ENCODE measurements around the gene AZIN2.
"Not testable (repeated sequence)": the region's sequence is repeated elsewhere in the genome, so short reads cannot be mapped to it uniquely, and the experiment has no call there.

AZIN2 gene

DNA sequence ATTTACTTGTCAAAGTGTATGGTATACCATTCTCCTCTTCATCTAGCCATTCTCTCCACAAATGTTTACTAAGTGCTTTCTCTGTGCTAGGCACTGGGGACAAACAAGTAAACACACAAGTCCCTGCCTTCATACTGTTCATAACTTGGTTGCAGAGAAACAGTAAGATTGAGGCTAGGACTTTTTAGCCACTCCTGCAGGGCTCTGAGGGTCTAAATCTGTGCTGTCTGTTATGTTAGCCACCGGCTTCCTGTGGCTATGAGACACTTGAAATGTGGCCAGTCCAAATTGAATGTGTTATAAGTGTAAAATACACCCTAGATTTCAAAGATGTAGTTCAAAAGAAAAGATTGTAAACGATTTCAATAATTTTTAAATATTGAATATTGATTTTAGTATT, 50.2 kb downstream of the AZIN2 start:
- DNase-seq, result peak; percentile 27

DNA sequence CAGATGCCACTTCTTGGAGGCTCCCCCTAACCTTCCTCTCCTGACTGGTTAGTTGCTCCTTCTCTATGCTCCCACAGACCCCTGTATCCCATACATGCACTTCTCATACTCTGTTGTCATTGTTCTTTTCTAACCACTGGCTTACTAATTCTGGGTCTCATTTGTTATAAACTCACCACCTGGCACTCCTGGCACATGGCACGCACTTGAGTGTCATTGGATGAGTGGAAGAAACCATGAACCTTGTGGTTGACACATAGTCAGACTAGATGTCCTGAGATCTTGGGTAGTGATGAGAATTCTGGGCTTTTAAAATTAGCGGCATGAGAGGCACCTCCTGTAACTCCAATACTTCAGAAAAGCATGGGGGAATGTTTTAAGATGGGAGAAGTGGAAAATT, 51.6 kb downstream of the AZIN2 start:
- DNase-seq, result no peak

DNA sequence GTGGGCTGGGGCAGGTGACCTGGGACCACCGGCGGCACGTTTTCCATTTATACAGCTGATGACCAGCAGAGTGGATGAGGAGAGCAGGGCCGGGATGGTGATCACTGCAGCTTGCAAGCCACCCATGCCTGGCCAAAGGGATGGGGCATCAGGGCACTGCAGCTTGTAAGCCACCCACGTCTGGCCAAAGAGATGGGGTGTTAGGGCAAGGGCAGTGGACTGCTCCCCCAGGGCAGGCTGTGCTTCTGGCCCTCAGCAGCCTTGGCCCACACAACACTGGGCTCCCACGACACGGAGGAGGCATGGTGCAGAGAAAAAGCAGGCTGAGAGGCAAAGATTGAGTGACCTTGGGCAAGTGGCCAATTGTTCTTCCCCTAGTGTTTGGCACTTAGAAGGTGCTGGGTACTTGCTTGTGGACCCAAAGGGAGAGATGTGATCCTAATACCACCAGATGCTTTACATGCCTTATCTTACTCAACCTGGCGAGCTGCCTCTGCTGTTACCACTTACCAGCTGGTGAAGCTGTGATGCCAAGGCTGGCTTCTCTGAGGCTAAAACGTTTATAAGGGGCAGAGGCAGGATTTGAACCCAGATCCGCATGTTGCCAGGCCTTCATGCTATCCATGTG, 52.6 kb downstream of the AZIN2 start:
- no peak for DNase-seq

DNA sequence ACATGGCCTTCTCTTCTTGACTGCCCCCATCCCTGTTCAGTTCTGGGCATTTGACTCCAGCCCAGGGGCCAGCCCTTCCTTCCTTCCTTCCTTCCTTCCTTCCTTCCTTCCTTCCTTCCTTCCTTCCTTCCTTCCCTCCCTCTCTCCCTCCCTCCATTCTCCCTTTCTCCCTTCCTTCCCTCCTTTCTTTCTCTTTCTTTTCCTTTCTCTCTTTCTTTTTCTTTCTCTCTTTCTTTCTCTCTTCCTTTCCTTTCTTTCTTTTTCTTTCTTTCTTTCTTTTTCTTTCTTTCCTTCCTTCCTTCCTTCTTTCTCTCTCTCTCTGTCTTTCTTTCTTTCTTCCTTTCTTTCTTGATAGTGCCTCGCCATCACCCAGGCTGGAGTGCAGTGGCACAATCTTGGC, 55.1 kb downstream of the AZIN2 start:
- not testable (repeated sequence) for DNase-seq

DNA sequence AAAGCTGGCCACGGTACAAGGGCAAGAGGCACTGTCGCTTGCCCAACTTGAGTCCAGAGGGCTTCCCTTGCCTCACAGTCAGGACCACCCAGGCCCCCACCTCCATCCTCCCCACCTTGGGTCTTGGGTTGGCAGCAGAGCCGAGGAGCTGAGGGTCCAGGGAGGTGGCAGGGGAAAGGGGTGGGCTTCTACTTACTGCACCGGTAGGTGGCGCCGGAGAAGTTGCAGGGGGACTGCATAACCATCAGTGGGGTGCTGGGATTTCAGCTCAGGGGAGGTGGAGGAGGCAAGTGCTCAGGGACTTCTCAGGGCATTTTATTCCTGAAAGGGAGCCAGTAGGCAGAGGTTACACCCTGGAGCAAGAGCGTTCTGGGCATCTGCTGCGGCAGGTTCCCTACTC, 56.8 kb downstream of the AZIN2 start:
- no peak for DNase-seq

DNA sequence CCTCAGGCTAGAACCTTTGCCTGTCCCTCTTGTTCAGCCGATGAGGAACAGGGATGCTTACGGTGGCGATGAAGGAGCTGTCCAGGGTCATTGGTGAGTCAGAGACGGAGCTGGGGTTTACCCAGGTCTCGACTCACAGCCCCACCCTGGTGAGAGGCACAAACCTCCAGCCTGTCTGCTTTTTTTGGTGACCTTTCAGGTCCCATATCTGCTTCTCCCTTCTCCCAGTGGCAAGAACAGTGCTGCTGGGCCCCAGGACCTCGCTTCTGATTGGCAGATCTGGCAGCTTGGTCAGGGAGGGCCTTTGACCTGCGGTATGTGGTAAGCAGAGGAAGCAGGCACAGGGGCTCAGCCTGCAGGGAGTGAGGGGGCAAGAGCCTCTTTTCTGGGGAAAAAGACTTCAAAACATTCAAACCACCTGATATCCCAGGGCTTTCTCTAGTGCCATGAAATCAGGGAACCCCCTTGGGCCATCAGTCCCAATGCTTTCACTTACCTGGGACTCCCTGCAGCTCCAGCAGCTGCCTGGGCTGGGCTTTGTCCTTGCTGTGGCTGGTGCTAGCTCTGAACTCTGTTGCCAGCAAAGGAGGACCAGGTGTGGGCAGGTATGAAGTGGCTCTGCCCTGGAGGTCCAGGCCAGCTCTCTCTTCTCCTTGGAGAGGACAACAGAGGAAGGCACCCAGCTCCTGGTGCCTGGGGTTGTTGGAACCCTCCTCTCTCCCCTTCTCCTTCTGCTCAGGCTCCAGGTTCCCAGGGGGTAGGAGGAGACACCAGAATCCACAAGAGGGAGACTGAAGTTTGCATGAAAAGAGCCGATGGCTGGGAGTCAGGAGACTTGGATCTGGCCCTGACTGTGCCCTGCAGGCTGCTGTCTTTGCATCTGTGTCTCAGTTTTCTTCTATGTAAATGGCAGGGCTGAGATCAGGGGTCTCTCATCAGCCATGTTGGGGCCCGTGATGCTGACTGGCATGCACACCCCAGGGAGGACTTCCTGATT, 59.5 kb downstream of the AZIN2 start:
- DNase-seq, result no peak

DNA sequence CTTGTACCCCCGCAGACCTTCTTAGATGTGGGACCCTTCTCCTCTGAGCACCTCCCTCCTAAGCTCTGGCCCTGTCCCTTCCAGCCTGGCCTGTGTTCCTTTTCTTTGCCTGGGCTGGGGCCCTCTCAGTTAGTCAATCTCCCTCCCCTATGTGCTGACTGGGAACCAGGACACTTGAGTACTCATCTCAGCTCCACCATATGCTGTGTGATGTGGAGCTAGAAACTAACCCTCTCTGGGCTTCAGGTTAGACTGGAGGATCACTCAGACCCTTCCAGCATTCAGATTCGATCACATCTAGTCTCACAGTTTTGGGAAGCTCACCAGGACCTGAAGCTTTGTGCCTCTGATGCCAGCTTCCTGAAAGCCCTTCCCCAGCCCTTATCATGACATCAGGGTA, 60.3 kb downstream of the AZIN2 start:
- DNase-seq, result no peak

DNA sequence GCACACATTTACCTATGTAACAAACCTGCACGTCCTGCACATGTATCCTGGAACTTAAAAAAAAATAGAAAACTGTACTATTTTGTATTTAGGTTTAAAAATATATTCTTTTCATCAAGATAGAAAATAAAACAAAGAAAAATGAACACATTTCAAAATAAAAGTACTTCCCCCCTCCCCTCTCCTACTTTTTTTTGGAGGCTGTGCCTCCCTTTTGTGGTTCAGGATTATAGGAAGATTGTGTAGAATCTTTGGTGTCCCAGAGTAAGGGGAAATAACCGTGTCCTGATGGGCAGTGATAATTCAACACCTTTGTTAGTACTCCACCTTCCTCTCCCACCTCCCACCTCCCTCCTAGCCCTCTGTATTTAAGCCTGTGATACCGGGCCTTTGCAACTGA, 60.8 kb downstream of the AZIN2 start:
- DNase-seq, result no peak

DNA sequence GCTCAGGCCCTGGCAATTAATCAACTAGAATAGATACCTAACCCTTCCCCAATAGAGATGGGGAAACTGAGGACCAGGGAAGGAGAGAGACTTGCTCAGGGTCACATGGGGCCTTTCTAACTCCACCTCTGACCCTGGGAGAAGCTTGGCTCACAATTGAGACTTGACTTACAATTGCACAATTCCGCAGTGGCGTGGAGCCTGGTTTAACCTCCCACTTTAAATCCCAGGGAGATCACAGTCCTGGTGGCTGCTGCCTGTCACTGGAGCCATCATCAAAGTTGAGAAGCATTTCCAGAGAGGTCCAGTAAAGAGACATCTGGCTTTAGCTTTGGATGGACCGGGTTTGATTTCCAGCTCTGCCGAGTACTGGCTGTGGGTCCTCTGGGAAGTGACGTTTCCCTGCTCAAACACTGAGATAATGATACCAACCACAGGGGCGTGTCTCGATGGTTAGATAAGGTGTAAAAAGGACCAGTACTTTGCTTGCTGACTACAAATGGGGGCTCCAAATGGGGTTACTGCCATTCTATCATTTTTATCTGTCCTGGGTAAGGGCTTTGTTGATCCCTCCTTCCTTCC, 61.6 kb downstream of the AZIN2 start:
- no peak for DNase-seq

DNA sequence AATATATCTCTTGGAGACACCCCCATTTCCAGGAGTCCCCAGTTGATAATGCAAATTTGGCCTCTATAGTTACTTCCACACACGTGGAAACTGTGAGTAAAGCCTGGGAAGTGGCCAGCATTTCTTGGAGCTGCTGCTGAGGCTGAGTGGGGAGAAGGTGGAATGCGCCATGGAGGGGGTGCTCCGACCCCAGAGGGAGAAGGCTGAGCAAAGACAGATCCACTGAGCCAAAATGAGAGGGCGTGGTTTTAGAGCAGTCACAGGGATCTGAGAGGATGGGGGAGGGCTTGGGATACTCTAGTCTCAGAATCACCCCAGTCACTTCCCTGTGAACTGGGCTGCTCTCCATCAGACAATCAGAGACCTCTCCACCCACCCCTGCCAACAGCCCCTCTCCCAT, 62.2 kb downstream of the AZIN2 start:
- no peak for DNase-seq

DNA sequence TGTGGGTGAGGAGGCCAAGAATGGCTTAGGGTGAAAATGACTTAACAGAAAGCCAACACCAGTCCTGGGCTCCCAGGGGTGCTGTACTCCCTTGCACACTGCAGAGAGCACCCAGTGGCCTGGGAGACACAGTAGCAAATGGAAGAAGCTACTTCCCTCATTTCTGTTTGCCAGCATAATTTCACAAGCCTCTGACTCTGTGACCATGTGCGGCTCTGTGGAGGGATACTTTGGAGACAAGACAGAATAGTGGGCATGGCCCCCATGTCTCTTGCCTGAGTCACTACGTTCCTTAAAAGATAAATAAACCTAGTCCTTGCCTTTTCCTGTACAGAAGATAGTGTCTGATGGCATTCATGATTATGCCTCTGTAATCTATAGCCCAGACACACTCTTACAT, 62.7 kb downstream of the AZIN2 start:
- DNase-seq, result no peak

DNA sequence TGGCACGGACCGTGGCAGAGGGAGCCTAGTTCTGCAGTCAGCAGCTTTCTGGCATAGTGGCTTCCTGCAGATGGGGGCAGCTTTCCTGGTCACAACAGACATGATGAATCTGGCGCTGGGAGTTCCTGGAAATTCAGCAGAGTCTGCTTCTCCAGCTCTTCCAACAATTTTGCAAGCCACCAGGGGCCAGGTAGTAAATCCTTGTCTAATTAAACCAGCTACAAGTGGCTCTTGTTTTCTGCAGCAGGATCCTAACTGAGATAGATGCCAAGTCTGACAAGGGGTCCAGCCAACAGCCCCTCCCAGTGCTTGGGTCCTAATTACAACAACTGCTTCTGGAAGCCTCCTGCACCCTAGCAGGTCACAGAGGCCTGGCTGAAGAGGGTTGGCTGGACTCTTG, 65.0 kb downstream of the AZIN2 start:
- no peak for DNase-seq

DNA sequence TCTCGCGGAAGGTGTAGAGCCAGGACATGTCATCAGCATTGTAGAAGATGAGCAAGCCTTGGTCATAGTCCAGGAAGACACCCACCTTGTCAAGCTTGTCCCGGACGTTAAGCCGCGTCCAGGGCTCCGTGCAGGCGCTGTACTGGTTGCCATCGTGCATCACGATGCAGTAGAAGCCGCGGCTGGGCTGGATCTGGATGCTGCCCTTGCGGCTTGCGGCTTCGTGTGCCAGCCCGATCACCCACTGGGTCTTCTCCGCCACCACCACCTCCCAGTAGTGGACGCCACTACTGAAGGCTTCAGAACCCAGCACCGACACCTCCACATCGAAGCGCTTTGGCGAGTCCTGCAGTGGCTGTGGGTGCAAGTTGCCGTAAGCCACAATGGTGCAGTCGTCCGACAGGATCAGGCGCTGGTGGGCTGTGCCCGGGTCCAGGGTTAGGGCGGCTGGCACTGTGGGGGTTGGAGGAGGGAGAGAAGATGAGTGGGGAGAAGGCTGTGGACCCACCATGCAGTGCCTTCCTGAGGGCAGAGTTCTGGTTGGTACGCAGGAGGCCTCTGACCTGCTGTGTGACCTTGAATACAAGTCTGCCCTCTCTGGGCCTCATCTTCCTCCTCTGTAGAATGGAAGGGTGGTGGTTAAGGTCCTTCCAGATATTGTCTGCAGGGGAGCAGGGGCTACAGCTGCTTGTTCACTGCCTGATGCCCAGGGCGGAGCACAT, 66.5 kb downstream of the AZIN2 start:
- no peak for DNase-seq

DNA sequence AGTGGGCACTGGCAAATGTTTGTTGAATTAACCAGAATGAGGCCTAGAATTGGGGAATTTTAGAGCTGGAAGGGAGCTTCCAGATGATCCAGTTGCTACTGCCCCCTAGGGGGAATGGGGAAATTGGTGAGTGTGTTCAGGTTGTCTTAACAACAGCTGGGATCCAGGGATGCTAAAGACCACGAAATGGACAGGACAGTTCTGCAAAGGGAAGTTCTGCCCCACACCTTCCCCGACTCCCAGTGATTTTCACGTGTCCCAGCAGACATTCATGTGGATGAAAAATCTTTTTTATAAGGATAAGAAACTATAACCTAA, 67.0 kb downstream of the AZIN2 start:
- no peak for DNase-seq

DNA sequence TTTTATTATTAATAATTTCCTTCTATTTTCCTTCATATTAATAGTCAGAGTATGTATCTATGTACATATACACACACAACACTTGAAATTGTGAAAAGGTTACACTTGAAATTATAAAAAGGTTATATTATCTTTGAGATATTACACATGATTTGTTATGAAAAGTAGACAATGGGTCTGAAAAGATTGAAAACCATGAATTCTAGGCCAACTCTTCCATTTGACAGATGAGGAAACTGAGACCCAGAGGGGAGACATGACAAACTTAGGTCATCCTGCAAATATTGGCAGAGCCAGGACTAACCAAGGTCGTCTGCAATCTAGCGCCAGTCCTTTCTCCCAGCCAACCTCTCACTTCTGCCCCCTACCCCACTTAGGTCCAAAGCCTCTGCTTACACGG, 67.7 kb downstream of the AZIN2 start:
- DNase-seq, result no peak

DNA sequence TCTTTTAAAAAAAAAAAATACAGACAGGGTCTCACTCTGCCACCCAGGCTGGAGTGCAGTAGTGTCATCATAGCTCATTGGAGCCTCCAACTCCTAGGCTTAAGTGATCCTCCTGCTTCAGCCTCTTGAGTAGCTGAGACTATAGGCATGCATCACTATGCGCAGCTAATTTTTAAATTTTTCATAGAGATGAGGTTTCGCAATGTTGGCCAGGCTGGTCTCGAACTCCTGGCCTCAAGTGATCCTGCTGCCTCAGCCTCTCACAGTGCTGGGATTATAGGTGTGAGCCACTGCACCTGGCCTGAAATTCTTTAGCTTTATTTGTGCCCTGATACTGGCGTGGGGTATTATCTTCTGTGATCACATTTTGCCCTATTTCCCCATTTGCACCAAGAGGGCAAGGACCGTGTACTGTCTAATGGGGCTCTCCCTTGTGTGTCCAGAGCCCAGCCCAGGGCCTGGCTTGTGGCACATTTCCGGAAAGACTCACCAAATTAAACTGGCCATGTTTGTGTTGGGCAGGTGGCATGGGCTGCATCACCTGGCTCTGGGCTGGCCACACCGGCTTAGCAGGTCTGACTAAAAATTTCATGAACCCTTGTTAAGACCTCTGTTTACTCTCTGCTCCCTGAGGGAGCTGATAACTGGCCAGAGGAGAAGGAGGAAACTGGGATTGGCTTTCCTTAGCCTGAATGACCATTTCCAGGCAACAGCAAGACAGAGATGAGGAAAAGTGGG, 68.7 kb downstream of the AZIN2 start:
- DNase-seq, result no peak

DNA sequence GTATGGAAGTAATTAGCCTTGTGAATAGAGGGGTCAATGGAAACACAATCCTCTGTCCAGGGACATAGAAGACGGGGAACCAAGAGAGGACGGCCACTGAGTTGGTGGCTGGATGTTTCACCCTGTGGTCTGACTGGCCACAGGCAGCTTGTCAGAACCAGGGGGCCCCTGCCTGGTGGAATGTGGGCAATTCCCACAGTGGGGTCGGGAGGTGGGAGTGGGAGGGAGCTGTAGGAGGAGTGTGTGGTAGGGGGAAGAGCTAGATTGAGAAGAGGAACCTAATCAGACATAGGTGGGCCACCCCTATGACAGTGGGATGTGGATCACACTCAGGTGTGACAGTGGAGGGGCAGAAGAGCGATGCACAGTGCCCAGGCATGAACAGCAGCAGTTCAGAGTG, 69.6 kb downstream of the AZIN2 start:
- no peak for DNase-seq

DNA sequence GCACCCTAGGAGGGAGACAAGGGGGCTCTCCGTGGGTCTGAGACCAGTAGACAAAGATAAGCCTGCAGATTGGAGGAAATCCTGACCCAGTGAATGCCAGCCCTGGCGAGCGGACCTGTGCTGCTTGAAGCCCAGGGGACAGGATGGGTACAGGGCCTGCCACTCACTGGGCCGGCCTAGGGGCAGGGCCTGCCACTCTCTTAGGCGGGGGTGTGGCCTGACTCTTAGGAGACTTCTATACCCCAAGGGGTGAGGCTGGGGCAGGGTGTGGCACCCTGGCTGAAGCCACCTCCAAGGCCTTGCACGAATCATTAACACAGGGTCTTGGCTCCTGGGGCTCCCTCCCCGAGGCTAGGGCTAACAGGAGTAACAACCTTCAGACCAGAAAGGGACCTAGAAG, 70.2 kb downstream of the AZIN2 start:
- no peak for DNase-seq

DNA sequence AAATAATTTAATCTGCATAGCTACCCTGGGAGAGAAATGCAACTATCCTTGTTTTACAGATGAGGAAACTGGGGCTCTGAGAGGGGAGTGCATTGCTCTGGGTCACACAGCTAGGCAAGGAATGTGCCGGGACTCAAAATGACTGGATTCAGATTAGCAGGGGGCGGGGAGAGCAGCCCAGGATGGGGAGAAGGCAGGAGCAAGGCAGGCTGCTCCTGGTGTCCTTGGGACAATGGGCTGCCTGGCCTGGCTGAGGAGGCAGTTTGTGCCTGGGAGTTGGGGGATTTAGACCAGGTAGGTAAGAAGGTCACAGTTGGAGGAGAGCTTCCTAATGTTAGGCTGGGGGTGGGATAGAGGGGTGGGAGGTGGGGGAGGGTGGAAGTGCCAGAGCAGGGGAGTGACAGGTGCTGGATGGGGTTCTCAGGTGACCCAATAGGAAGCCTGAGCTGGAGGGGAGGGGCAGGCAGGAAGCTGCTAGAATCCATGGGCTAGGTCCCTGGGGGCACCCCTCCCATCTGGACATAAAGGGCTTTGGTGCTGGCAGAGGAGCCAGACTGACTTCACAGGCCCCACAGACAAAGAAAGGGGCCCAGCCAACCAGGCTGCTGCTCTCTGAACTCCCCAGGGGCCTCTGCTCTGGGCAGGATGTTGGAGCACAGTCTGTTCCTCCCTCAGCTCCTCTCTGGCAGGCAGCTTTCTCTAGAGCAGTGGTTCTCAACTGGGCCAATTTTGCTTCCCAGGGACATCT, 71.9 kb downstream of the AZIN2 start:
- no peak for DNase-seq

DNA sequence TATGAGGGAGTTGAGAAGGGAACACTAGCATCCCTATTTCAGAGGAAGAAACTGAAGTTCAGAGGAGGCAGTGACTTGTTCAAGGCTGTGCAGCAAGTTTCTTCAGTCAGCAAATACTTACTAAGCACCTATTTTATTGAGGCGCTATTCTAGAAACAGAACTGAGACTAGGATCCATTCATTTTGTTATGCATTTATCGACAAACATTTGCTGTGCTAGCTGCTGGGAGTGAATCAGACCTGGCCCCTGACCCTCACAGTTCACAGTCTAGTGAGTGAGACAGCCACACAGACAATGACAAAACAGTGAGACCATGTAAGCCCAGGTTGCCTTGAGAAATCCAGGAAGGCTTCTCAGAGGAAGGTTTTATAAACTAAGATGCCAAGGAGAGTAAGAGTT, 72.7 kb downstream of the AZIN2 start:
- DNase-seq, result no peak

DNA sequence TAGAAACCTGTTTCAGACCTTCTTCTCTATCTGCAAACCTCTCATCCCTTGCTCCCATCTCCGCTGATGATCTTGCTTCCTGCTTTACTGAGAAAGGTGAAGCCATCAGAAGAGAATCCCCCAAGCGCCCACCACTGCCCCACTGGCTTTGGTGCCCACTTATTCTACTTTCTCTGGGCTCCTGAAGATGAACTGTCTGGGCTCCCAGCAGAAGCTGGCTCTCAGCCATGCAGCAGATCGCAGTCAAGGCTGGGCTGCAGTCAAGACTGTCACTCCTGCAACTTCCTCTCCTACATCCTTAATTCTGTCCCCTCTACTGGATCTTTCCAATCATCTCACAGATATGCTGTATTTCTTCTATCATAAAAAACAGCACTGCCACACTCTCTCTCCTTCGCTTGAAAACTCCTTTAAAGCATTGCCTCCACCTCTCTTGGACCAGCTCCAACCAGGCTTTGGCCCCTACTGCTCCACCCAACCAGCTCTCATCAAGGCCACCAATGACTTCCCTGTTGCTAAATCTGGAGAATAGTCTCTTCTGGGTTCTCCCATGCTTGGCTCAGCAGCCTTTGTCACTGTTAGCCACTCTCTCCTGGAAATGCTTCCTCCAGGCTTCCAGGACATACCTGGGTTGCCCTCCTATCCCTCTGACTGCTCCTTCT, 75.1 kb downstream of the AZIN2 start:
- no peak for DNase-seq

DNA sequence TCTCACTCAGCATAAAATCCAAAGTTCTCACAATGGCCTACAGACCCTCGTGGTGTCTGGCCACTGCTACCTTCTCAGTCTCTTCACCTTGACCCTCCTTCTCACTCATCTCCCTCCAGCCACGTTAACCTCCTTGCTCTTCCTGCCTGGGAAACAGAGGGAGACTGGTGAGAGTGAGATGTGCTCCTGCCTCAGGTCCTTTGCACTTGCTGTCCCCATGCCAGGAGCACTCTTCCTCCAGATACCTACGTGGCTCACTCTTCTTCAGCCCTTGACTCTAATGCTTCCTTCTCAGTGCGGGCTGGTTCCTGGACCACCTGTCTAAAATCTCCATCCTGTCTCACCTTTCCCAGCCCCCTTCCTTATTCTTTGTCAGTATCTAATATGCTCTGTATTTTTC, 76.2 kb downstream of the AZIN2 start:
- DNase-seq, result no peak

Measured in NK-92 treated with Interleukin-12 subunit alpha and Interleukin-12 subunit beta, amount 100 ng/mL, for 24 hours (cell line).